Mammary epithelial cell (primary cell): ENCODE data around the gene EXOC3.

Source experiments
- CTCF ChIP-seq, 2 donors: IDR thresholded peaks in 1 of 2; conservative IDR thresholded peaks in 1 of 2; 2 replicates each; pipeline ENCODE4 v1.5.1; 2011 to 2012; ENCODE audit warnings: inconsistent platforms in 2 of 2, low read length in 2 of 2, mild to moderate bottlenecking in 2 of 2, control low read depth in 1 of 2, low read depth in 1 of 2; ENCODE audit not compliant: insufficient read depth in 1 of 2; ENCODE audit errors: extremely low read depth in 1 of 2
- EZH2 ChIP-seq: IDR thresholded peaks from 2 replicates; pipeline ENCODE4 v1.6.1; 2012; ENCODE audit warnings: low read length, inconsistent platforms, borderline replicate concordance

- TF ChIP-seq CTCF (conservative IDR thresholded peaks at IDR 0.05 in 1 of 2, IDR thresholded peaks at IDR 0.05 in 1 of 2; ENCODE audit: extremely low read depth in 1 of 2, insufficient read depth in 1 of 2, low read depth in 1 of 2, low read length in 2 of 2) (no peak), EZH2 (no peak)
Measured at GRCh38 chr5:504326-505154, 61.6 kb downstream of the EXOC3 start.
